ENCODE measurements around the gene JMJD1C. TPM values are rescaled to one million over a fixed set of nuclear protein-coding genes. Genes with fewer than 3 reads are reported as not detected.

JMJD1C gene
- total and polyA plus RNA-seq, 9 donors, result 45.4 to 140 (median 78.2) TPM

DNA sequence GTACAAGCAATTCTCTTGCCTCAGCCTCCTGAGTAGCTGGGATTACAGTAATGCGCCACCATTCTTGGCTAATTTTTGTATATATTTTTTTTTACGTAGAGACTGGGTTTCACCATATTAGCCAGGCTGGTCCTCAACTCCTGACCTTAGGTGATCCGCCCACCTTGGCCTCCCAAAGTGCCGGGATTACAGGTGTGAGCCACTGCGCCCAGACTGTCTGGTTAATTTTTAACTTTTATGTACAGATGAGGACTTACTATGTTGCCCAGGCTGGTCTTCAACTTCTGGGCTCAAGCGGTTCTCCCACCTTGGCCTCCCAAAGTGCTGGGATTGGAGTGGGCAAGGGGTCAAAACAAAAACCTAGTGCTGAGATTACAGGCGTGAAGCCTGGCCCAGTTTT lies 101.8 kb downstream of the JMJD1C start:
- TF ChIP-seq, protein P1, sequence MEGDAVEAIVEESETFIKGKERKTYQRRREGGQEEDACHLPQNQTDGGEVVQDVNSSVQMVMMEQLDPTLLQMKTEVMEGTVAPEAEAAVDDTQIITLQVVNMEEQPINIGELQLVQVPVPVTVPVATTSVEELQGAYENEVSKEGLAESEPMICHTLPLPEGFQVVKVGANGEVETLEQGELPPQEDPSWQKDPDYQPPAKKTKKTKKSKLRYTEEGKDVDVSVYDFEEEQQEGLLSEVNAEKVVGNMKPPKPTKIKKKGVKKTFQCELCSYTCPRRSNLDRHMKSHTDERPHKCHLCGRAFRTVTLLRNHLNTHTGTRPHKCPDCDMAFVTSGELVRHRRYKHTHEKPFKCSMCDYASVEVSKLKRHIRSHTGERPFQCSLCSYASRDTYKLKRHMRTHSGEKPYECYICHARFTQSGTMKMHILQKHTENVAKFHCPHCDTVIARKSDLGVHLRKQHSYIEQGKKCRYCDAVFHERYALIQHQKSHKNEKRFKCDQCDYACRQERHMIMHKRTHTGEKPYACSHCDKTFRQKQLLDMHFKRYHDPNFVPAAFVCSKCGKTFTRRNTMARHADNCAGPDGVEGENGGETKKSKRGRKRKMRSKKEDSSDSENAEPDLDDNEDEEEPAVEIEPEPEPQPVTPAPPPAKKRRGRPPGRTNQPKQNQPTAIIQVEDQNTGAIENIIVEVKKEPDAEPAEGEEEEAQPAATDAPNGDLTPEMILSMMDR (IDR thresholded peaks at IDR 0.05), result no peak
- TF ChIP-seq EP300 (IDR thresholded peaks at IDR 0.05), result no peak
- TF ChIP-seq POLR2A (IDR thresholded peaks at IDR 0.05), result no peak
- H3K27me3 ChIP-seq, result no peaks in the 10 kb centered on the region
- no peak for DNase-seq
- no peak overlapping the region for H3K27ac ChIP-seq
- 95 to 97% (median 96%) methylated on average over 7 of the region's 7 CpGs for WGBS, 3 donors
- no peaks in the 10 kb centered on the region for H3K9me3 ChIP-seq
- no peaks in the 10 kb centered on the region for H3K4me1 ChIP-seq (ENCODE audit: insufficient read depth)
- no peaks in the 10 kb centered on the region for H3K36me3 ChIP-seq
- H3K4me3 ChIP-seq, result no peak overlapping the region
- intact Hi-C loops (cut with DNase I), result no loop called here

DNA sequence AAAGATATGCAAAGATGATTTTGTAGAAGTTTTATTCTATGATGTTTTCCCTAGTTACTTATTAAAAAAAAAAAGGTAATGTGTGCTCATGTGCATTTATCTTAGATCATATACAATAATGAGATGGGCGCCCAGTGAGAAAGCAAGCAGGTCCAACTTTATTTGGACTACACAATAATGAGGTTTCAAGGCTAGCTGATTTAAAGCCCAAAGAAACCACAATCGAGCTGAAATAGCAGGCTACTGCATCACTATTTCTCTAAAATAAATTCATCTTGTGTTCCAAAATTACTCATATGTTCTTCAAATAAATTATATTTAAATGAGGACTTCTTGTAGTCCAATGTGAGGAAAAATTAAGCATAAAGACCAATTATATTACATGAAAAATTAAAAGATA lies 110.1 kb downstream of the JMJD1C start:
- H3K4me1 ChIP-seq (ENCODE audit: insufficient read depth), result no peaks in the 10 kb centered on the region
- DNase-seq, result no peak
- intact Hi-C loops (cut with DNase I), result no loop called here
- WGBS, 3 donors, result 56 to 68% (median 62%) methylated on average over 2 of the region's 2 CpGs
- no peaks in the 10 kb centered on the region for H3K9me3 ChIP-seq
- H3K4me3 ChIP-seq, result no peak overlapping the region
- TF ChIP-seq POLR2A (IDR thresholded peaks at IDR 0.05) (no peak), EP300 (IDR thresholded peaks at IDR 0.05) (no peak)
- TF ChIP-seq, protein P1 (IDR thresholded peaks at IDR 0.05), result no peak
- H3K27me3 ChIP-seq, result no peaks in the 10 kb centered on the region
- H3K27ac ChIP-seq, result no peak overlapping the region
- H3K36me3 ChIP-seq, result no peaks in the 10 kb centered on the region

GRCh38 chr10:63352976-63353375 lies 112.8 kb downstream of the JMJD1C start:
- no peaks in the 10 kb centered on the region for H3K27me3 ChIP-seq
- no peak for DNase-seq
- H3K4me3 ChIP-seq, result no peak overlapping the region
- no peaks in the 10 kb centered on the region for H3K4me1 ChIP-seq (ENCODE audit: insufficient read depth)
- TF ChIP-seq POLR2A (IDR thresholded peaks at IDR 0.05) (no peak), EP300 (IDR thresholded peaks at IDR 0.05) (no peak)
- TF ChIP-seq, protein P1 (IDR thresholded peaks at IDR 0.05), result no peak
- intact Hi-C loops (cut with DNase I), result no loop called here
- H3K9me3 ChIP-seq, result no peaks in the 10 kb centered on the region
- 97 to 99% (median 99%) methylated on average over 3 of the region's 3 CpGs for WGBS, 3 donors
- no peaks in the 10 kb centered on the region for H3K36me3 ChIP-seq
- no peak overlapping the region for H3K27ac ChIP-seq

DNA sequence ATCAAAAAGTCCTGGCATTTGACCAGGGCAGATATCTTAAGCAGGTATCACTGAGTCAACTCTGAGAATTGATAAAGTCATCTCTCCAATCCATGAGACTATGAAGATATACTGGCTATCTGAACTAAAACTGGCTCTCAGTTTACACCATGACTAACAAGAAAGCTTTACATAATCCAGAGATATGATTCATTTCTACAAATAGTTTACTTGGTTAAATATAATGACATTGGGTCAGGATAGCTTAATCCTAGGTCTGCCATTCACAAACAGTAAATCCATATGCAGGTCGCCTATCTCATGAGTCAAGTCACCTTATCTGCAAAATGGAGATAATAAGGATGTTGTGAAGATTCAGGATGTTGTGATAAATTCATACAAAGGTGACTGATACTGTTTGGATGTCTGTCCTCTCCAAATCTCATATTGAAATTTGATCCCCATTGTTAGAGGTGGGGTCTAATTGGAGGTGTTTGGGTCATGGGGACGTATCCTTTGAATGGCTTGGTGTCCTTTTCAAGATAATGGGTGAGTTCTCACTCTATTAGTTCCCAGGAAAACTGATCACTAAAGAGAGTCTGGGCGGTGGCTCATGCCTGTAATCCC lies 117.4 kb downstream of the JMJD1C start:
- Histone ChIP-seq H3K4me1 (ENCODE audit: insufficient read depth) (no peaks in the 10 kb centered on the region), H3K27ac (no peak overlapping the region), H3K27me3 (no peaks in the 10 kb centered on the region), H3K9me3 (no peaks in the 10 kb centered on the region), H3K4me3 (no peak overlapping the region), H3K36me3 (no peaks in the 10 kb centered on the region)
- intact Hi-C loops (cut with DNase I), result no loop called here
- WGBS, 3 donors, result 95 to 98% (median 97%) methylated on average over 3 of the region's 3 CpGs
- TF ChIP-seq, protein P1 (IDR thresholded peaks at IDR 0.05), result no peak
- no peak for DNase-seq

All from ovary (tissue), 9 donors.